GM12891 (cell line): ENCODE results near the gene BUD13.

Experiments
- DNase-seq: peaks from one replicate; pipeline ENCODE4 v3.0.0; 2011; ENCODE audit warnings: low spot score; ENCODE audit not compliant: insufficient read length
- FAIRE-seq: peaks from 2 replicates; lab custom pipeline; 2011; peaks lifted over from hg19 to GRCh38; lab: Jason Lieb, UNC
- PAX5 ChIP-seq: IDR thresholded peaks from 2 replicates; pipeline ENCODE4 v1.6.1; 2011; ENCODE audit warnings: low read length, moderate library complexity, mild to moderate bottlenecking; ENCODE audit not compliant: insufficient read depth, severe bottlenecking
- POLR2A ChIP-seq: IDR thresholded peaks from 2 replicates; pipeline ENCODE4 v1.6.1; 2011; ENCODE audit warnings: low read depth, low read length, control low read depth
- POLR2AphosphoS5 ChIP-seq: IDR thresholded peaks from 2 replicates; pipeline ENCODE4 v1.6.1; 2011; ENCODE audit warnings: low read depth, low read length, control low read depth
- POU2F2 ChIP-seq: IDR thresholded peaks from 2 replicates; pipeline ENCODE4 v1.6.1; 2011; ENCODE audit warnings: low read depth, mild to moderate bottlenecking, control low read depth, low read length, moderate library complexity
- SPI1 ChIP-seq: IDR thresholded peaks from 2 replicates; pipeline ENCODE4 v1.6.1; 2011; ENCODE audit warnings: low read depth, low read length, control low read depth
- TAF1 ChIP-seq: IDR thresholded peaks from 2 replicates; pipeline ENCODE4 v1.6.1; 2011; ENCODE audit warnings: low read depth, low read length, control low read depth

The BUD13 gene

DNA sequence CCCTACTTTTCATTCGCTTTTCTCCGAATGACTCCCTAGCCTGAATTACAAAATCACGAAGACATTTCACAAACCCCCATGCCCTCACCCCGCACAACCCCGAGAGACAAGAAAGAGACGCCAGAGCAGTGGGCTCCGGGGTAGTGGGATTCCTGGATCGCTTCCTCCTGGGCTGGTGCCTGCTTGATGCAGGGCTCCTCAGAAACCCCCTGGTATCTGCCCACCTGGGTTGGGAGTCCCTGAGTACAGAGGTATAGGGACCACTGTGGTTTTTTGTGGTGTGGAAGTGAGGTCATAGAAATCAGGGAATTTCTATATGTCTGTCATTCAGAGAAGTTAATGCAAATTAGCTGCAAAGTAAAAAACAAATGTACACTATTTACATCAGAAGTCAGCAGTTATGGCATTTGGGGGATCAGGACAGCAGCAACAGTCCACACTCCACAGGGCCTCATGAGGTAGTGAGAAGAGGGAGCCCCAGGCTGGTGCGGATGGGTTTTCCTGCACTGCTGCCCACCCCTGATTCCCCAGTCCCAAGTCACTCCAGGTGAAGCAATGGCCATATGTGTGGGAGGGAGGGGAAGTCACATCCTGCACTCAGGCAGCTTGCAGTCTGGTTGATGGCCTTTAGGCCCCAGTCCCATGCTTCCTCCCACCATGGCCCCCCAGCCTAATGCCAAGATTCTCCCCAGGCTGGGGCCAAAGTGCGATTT is 39.6 kb downstream of the BUD13 start:
- FAIRE-seq, result peak; percentile 16
- DNase-seq, result no peak
- 0 out of 2 replicates have a peak, but pooled peaks have one; percentile 8 for TF ChIP-seq SPI1
- TF ChIP-seq POU2F2, result no peak; the same call in 1 of the 2 replicates

DNA sequence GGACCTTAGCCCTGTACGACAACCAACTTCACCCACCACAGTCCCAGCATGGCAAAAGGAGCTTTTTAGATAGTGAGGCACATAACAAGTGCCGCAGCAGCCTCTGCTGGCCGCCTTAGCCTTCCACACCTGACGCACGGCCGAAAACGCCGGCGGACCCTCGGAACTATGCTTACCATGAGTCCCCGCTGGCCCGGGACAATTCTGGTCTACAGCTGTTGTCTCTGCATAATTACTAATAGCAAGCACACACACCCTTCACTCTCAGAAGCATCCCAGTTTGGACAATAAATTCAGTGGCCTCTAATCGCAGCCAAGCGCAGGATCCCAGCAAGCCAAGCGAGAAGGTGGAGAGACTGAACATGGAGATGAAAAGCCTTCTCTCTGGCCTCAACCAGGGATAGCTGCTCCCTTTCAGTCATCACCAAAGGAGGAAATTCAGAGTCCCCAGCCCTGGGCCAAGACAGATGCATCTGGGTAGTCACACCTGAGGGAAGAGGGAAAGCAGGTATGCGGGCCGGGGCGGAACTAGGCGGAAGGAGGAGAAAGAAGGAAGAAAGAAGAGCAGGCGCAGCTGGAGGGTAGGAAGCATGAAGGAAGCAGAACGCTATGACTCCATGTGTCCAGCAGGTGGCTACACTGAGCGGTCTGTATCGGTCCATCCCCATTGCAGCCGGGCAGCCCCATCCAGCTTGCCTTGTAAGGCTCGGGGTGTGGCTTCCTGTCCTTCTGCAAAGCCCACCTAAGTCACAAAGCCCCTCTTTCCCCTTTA is 40.3 kb downstream of the BUD13 start:
- TF ChIP-seq PAX5 (no peak), TAF1 (no peak), POU2F2 (no peak), SPI1 (no peak), POLR2AphosphoS5 (no peak), POLR2A (no peak)
- DNase-seq (peak; percentile 76), FAIRE-seq (peak; percentile 97)

GRCh38 chr11:116731821-116732220 is 41.0 kb downstream of the BUD13 start:
- FAIRE-seq, result no peak
- TF ChIP-seq POLR2A (no peak), SPI1 (no peak), POU2F2 (no peak), TAF1 (no peak), PAX5 (no peak), POLR2AphosphoS5 (no peak)

DNA sequence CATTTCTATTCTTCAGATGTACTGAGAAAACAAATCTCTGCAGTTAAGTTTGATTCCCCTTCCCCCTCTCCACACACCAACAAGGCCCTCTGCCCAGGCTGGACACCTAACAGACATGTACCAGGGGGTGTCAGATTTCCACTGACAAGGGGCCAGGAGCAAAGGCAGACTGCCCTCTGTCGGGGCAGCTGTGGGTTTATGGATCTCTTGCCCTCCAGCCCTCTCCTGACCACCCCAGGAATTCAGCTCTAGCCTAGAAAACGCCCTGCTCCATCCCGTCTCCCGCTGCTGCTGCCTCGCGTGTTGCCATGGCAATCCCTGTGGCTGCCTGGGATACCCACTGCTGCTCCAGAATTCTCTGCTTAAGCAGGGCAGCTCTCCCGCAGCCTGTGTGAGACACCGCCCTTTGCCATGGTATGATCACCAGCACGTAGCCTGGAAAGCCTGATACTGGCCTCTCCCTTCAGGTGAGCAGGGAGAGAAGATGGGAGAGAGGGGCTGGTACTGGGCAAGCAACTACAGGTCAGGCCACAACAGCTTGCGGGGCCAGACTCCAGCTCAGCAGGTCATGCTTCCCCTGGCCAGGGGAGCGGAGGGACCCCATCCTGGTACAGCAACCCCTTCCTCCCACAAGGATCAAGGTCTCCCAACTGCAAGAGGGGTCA is 41.6 kb downstream of the BUD13 start:
- FAIRE-seq (no peak), DNase-seq (no peak)
- no peak for TF ChIP-seq SPI1

More at GRCh38 chr11:116731821-116732220, 41.0 kb downstream of the BUD13 start:
- no peak for DNase-seq

GRCh38 chr11:116730601-116731000 is 42.2 kb downstream of the BUD13 start:
- FAIRE-seq (no peak), DNase-seq (no peak)
- TF ChIP-seq POU2F2 (no peak), SPI1 (no peak), POLR2A (no peak), TAF1 (no peak), POLR2AphosphoS5 (no peak), PAX5 (no peak)

DNA sequence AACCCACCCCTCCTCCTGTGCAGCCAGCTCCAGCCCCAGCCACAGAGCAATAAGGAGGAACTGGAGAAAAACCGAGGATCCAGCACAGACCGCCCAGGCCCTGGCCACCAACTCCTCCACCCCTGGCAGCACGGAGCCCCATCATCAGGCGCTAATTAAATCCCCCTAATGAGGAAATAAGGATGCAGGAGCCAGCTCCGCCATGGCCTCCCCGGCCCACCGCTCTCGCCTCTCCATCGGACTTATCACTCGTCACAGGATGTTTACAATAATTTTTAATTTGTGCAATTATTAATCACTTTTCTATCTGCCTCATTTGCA is 42.6 kb downstream of the BUD13 start:
- FAIRE-seq, result no peak
- no peak for DNase-seq
- TF ChIP-seq TAF1 (no peak), POLR2A (no peak), POU2F2 (no peak), PAX5 (no peak), POLR2AphosphoS5 (no peak), SPI1 (no peak)

GRCh38 chr11:116729501-116730240 is 43.1 kb downstream of the BUD13 start:
- no peak for FAIRE-seq
- no peak for DNase-seq
- TF ChIP-seq TAF1 (no peak), SPI1 (no peak), POLR2AphosphoS5 (no peak), POU2F2 (no peak), POLR2A (no peak), PAX5 (no peak)

DNA sequence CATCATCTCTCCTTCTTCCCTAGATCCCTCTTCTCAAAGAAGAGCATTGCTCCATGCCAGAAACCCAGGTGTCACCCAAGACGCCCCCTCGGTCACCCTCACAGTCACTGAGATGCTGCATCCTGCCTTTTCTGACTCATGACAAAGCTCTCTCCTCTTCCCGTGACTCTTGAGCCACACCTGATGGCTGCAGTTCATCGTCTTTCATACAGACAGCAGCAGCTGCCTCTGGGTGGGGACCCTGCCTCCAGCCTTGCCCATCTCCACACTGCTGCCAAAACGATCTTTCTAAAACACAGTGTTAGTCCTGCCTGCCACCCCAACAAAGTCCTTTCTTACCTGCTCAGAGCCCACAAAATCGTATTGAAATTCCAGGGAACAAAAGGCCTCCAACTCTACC is 44.8 kb downstream of the BUD13 start:
- FAIRE-seq, result no peak
- TF ChIP-seq POU2F2 (no peak), POLR2AphosphoS5 (no peak), TAF1 (no peak), SPI1 (no peak), POLR2A (no peak), PAX5 (no peak)
- no peak for DNase-seq

- TF ChIP-seq TAF1 (no peak), POLR2AphosphoS5 (no peak), POLR2A (no peak), SPI1 (no peak), POU2F2 (no peak), PAX5 (no peak)
- FAIRE-seq, result no peak
- no peak for DNase-seq
Observed at GRCh38 chr11:116725434-116726221, 47.2 kb downstream of the BUD13 start.
